ENCODE results near the gene STATH. TPM values are rescaled to one million over a fixed set of nuclear protein-coding genes. Genes with fewer than 3 reads are reported as not detected.
"Not testable (repeated sequence)": the region's sequence is repeated elsewhere in the genome, so short reads cannot be mapped to it uniquely, and the experiment has no call there.

STATH gene
- total RNA-seq, 6 experiments from 2014 or later, result not detected

DNA sequence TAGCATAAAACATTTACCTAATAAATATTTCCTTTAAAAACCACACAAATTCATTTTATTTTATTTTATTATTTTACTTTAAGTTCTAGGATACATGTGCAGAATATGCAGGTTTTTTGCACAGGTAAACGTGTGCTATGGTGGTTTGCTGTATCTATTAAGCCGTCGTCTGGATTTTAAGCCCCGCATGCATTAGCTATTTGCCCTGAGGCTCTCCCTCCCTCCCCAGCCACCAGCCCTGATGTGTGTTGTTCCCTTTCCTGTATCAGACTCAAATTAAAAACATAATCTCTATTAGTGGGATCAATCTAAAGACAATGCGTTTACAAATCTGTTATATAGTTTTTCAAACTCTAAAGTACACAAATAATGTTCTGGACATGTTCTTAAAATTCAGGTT lies 31.2 kb downstream of the STATH start:
- Mint-ChIP-seq H3K9me3 (peaks cover 28% of the 10 kb centered on the region), H3K27me3 (ENCODE audit: insufficient read depth) (no peaks in the 10 kb centered on the region), H3K4me1 (ENCODE audit: low read depth) (no peaks in the 10 kb centered on the region), H3K36me3 (ENCODE audit: low read depth) (no peaks in the 10 kb centered on the region), H3K27ac (no peak overlapping the region), H3K4me3 (no peak overlapping the region)
- TF ChIP-seq, protein P1, sequence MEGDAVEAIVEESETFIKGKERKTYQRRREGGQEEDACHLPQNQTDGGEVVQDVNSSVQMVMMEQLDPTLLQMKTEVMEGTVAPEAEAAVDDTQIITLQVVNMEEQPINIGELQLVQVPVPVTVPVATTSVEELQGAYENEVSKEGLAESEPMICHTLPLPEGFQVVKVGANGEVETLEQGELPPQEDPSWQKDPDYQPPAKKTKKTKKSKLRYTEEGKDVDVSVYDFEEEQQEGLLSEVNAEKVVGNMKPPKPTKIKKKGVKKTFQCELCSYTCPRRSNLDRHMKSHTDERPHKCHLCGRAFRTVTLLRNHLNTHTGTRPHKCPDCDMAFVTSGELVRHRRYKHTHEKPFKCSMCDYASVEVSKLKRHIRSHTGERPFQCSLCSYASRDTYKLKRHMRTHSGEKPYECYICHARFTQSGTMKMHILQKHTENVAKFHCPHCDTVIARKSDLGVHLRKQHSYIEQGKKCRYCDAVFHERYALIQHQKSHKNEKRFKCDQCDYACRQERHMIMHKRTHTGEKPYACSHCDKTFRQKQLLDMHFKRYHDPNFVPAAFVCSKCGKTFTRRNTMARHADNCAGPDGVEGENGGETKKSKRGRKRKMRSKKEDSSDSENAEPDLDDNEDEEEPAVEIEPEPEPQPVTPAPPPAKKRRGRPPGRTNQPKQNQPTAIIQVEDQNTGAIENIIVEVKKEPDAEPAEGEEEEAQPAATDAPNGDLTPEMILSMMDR (IDR thresholded peaks at IDR 0.05), result no peak
- DNase-seq, result no peak

DNA sequence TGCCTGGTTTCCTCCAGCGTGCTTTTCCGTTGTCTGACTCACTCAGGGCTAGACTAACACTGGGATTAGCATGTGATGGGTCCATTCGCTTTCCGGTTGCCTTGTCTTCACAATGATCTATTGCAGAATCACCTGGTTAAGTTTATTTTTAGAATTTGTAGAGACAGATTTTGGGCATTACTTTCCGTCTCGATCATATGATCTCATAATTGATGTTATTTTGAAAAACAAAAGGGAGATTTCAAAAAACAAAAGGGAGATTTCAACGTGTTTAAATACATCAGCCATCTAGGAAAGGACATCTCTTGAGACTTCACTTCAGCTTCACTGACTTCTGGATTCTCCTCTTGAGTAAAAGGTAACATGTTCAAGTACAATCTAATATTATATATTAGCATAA lies 32.4 kb downstream of the STATH start, which contains the start of gene HTN3:
TSS of gene HTN3 (plus strand) at position 301 of the 400 bp plus-strand sequence. CDS start 2,282 bp downstream, outside the sequence.
- not testable (repeated sequence) for H3K36me3 Mint-ChIP-seq (ENCODE audit: low read depth); DNase-seq; H3K27me3 Mint-ChIP-seq (ENCODE audit: insufficient read depth); H3K4me1 Mint-ChIP-seq (ENCODE audit: low read depth); H3K27ac Mint-ChIP-seq; H3K4me3 Mint-ChIP-seq
- H3K9me3 Mint-ChIP-seq, result peaks cover 31% of the 10 kb centered on the region

DNA sequence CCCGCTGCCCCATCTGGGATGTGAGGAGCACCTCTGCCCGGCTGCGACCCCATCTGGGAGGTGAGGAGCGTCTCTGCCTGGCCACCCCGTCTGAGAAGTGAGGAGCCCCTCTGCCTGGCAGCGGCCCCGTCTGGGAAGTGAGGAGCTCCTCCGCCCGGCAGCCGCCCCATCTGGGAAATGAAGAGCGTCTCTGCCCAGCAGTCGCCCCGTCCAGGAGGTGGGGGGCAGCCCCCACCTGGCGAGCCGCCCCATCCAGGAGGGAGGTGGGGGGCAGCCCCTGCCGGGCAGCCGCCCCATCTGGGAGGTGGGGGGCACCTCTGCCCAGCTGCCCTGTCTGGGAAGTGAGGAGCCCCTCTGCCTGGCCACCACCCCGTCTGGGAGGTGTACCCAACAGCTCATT lies 41.8 kb downstream of the STATH start:
- H3K4me1 Mint-ChIP-seq (ENCODE audit: low read depth); H3K36me3 Mint-ChIP-seq (ENCODE audit: low read depth); DNase-seq; H3K27me3 Mint-ChIP-seq (ENCODE audit: insufficient read depth); H3K27ac Mint-ChIP-seq; H3K4me3 Mint-ChIP-seq: not testable (repeated sequence)
- H3K9me3 Mint-ChIP-seq, result peaks cover 55% of the 10 kb centered on the region

DNA sequence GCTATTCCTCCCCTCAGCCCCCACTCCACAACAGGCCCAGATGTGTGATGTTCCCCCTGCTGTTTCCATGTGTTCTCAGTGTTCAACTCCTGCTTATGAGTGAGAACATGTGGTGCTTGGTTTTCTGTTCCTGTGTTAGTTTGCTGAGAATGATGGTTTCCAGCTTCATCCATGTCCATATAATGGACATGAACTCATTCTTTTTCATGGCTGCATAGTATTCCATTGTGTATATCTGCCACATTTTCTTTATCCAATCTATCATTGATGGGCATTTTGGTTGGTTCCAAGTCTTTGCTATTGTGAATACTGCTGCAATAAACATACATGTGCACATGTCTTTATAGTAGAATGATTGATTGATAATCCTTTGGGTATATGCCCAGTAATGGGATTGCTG lies 44.2 kb downstream of the STATH start:
- H3K27me3 Mint-ChIP-seq (ENCODE audit: insufficient read depth); H3K4me3 Mint-ChIP-seq: not testable (repeated sequence)

DNA sequence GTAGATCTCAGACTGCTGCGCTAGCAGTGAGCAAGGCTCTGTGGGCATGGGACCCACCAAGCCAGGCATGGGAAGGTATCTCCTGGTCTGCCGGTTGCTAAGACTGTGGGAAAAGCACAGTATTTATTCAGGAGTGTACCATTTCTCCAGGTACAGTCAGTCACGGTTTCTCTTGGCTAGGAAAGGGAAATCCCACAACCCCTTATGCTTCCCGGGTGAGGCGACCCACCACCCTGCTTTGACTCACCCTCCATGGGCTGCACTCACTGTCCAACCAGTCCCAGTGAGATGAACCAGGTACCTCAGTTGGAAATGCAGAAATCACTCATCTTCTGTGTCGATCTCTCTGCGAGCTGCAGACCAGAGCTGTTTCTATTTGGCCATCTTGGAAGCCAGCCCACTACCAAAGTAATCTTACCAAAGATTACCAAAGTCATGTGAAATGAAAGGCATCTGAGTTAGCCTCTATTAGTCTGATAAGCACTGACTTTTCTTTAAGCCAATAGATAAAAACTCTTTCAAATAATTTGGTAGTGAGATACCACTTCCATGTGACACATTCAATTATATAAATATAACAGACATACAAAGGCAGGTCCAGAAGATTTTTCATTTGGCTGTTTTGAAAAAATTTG lies 46.0 kb downstream of the STATH start:
- Mint-ChIP-seq H3K4me3 (no peak overlapping the region), H3K27me3 (ENCODE audit: insufficient read depth) (no peaks in the 10 kb centered on the region; the same call in 1 of the 2 replicates), H3K9me3 (peaks cover 41% of the 10 kb centered on the region), H3K27ac (no peak overlapping the region), H3K36me3 (ENCODE audit: low read depth) (peaks cover 4% of the 10 kb centered on the region; the same call in 1 of the 2 replicates), H3K4me1 (ENCODE audit: low read depth) (no peaks in the 10 kb centered on the region)
- DNase-seq, result no peak
- TF ChIP-seq, protein P1 (IDR thresholded peaks at IDR 0.05), result no peak

More for the DNA sequence above, 44.2 kb downstream of the STATH start:
- not testable (repeated sequence) for H3K27ac Mint-ChIP-seq; H3K36me3 Mint-ChIP-seq (ENCODE audit: low read depth); DNase-seq; H3K4me1 Mint-ChIP-seq (ENCODE audit: low read depth)
- peaks cover 46% of the 10 kb centered on the region for H3K9me3 Mint-ChIP-seq

DNA sequence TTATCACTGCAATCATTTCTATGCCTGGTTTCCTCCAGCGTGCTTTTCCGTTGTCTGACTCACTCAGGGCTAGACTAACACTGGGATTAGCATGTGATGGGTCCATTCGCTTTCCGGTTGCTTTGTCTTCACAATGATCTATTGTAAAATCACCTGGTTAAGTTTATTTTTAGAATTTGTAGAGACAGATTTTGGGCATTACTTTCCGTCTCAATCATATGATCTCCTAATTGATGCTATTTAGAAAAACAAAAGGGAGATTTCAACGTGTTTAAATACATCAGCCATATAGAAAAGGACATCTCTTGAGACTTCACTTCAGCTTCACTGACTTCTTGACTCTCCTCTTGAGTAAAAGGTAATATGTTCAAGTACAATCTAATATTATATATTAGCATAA lies 54.4 kb downstream of the STATH start, which contains the start of gene HTN1:
TSS of gene HTN1 (plus strand) at position 301 of the 400 bp plus-strand sequence. CDS start 2,639 bp downstream, outside the sequence.
- H3K27me3 Mint-ChIP-seq (ENCODE audit: insufficient read depth); H3K27ac Mint-ChIP-seq; H3K4me1 Mint-ChIP-seq (ENCODE audit: low read depth); H3K36me3 Mint-ChIP-seq (ENCODE audit: low read depth); H3K9me3 Mint-ChIP-seq; DNase-seq; H3K4me3 Mint-ChIP-seq: not testable (repeated sequence)

Other genes starting within 250 kb of the STATH start
- under 1 TPM in 1 of 6 experiments, not detected in 5; 0.02 TPM for gene SULT1B1, start 235.3 kb upstream of the STATH start, total RNA-seq (2021; fragmentation: NEBNext Ultra II Directional; extraction: Animal tissue kit (Norgen Biotek cat#: 25700))
- not detected for gene SULT1E1, start 135.8 kb upstream of the STATH start, total RNA-seq (2021; fragmentation: NEBNext Ultra II Directional; extraction: Animal tissue kit (Norgen Biotek cat#: 25700))
- not detected for gene CSN1S1, start 64.9 kb upstream of the STATH start, total RNA-seq (2021; fragmentation: NEBNext Ultra II Directional; extraction: Animal tissue kit (Norgen Biotek cat#: 25700))
- not detected for gene CSN2, start 30.2 kb upstream of the STATH start, total RNA-seq (2021; fragmentation: NEBNext Ultra II Directional; extraction: Animal tissue kit (Norgen Biotek cat#: 25700))
- not detected for gene HTN3, start 32.5 kb downstream of the STATH start, total RNA-seq (2021; fragmentation: NEBNext Ultra II Directional; extraction: Animal tissue kit (Norgen Biotek cat#: 25700))
- gene HTN1, start 54.5 kb downstream of the STATH start, total RNA-seq (2021; fragmentation: NEBNext Ultra II Directional; extraction: Animal tissue kit (Norgen Biotek cat#: 25700)), result not detected
- not detected for gene PRR27, start 158.3 kb downstream of the STATH start, total RNA-seq (2021; fragmentation: NEBNext Ultra II Directional; extraction: Animal tissue kit (Norgen Biotek cat#: 25700))
- gene ODAM, start 199.8 kb downstream of the STATH start, total RNA-seq (2021; fragmentation: NEBNext Ultra II Directional; extraction: Animal tissue kit (Norgen Biotek cat#: 25700)), result not detected
- gene FDCSP, start 230.2 kb downstream of the STATH start, total RNA-seq (2021; fragmentation: NEBNext Ultra II Directional; extraction: Animal tissue kit (Norgen Biotek cat#: 25700)), result not detected
- not detected for gene CSN3, start 246.6 kb downstream of the STATH start, total RNA-seq (2021; fragmentation: NEBNext Ultra II Directional; extraction: Animal tissue kit (Norgen Biotek cat#: 25700))

Data from HFFc6 (cell line).